Umbilical cord (tissue), 2 donors: Measurements from ENCODE around the gene DNAJB2. TPM values are rescaled to one million over a fixed set of nuclear protein-coding genes. Genes with fewer than 3 reads are reported as not detected.
"Not testable (repeated sequence)": the region's sequence is repeated elsewhere in the genome, so short reads cannot be mapped to it uniquely, and the experiment has no call there.

Experiments used
- DNase-seq: peaks from one replicate; pipeline ENCODE4 v3.0.0-alpha.2; 2015; ENCODE audit warnings: low spot score
- total RNA-seq: library from RNA; depleted of rRNA; stranded (reverse); fragments of >200 nt; gene quantifications from one replicate; pipeline ENCODE4 v1.2.3, GENCODE V29; 2014; ENCODE audit warnings: low replicate concordance; ENCODE audit not compliant: insufficient read depth

The DNAJB2 gene
- total RNA-seq, 1 donor from 2014 or later = 45.0 TPM

DNA sequence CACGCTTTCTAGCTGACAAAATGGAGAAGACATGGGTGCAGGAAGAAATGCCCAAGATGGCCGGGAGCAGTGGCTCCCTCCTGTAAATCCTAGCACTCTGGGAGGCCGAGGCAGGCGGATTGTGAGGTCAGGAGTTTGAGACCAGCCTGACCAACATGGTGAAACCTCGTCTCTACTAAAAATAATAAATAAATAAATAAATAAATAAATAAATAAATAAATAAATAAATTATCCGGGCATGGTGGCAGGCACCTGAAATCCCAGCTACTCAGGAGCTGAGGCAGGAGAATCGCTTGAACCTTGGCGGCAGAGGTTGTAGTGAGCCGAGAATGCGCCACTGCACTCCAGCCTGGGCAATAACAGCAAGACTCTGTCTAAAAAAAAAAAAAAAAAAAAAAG, 20.2 kb upstream of the DNAJB2 start:
- DNase-seq = not testable (repeated sequence)

DNA sequence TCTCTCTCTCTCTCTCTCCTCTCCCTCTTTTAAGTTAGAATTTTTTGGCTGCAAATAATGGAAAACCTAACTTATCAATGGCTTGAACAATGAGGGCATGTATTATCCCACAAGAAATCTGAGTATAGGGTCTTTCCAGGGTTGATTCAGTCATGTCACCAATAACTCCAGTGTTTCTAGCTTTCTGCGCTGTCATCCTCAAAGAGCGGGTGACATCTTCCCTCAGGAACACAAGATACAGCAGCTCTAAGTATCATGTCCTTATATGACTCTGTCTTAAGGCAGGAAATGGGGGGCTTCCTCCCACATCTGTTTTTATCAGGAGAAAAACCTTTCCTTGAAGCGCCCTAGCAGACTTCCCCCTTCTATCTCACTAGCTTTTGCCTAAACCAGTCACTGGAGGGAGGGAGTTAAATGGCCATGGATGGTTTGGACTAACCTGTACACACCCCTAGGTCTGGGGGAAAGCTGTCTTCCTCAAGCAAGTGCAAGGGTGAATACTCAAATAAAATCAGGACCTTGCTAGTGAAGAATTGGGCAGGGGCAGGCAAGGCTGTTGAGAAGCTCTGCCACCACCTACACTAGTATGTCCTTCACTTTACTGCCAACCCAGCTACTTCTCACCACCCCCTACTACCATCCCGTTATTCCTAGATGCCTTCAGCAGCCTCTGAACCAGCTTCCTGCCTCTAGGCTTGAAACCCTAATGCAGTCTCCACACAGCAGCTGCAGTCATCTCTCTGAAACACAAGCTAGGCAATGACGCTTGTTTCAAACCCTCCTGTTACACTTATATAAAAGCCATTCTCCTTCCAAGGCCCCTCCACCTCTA, 17.9 kb upstream of the DNAJB2 start:
- no peak for DNase-seq

DNA sequence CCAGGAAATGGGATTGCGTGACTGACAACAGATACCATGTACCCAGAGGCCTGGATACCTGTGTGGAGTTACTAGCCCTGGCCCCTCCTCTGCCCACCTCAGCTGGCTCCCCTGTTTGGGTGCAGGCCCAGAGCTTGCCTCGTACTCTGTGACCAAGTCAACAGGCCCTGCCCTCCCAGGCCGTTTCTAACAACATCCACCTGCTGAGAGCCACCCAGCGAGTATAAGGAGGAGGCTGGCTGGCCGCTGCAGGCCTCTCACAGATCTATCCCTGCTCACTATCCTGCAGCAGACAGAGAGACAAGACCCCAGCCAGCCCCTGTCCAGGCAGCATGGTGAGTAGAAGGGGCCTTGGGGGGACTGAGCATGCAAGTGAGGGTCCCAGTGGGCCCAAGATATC, 12.9 kb upstream of the DNAJB2 start:
- no peak for DNase-seq

DNA sequence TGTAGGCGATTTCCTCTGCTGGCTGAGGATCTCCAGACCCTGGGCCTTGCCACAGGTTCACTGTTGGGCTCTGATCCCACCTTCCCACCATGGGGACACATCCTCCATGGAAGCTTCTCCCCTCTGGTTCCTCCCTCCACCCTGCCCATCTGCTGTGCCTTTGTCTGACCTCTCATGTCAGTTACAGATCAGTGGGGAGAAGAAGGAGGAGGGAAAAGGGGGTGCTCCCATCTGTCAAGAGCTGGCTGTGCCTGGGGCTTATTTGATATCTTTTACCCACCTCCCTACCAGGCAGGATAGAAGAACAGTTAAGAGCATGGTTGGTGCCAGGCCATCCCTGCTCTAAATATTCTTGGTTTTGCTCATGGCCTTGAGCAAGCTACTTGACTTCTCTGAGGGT, 12.3 kb upstream of the DNAJB2 start:
- DNase-seq = no peak

DNA sequence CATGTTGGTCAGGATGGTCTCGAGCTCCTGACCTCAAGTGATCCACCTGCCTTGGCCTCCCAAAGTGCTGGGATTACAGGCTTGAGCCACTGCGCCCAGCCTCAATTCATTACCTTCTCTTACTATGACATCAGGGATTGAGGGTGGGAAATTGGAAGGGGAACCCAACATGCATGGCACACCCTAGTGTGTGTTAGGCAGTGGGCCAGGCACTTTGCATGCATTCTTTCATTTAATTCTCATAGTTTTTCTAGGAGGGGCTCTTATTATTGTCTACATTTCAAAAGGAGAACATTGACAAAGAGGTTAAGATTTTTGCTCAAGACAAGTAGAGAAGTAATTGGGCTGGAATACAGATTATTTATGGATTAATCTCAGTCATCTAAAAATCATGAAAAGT, 10.9 kb upstream of the DNAJB2 start:
- DNase-seq = no peak

DNA sequence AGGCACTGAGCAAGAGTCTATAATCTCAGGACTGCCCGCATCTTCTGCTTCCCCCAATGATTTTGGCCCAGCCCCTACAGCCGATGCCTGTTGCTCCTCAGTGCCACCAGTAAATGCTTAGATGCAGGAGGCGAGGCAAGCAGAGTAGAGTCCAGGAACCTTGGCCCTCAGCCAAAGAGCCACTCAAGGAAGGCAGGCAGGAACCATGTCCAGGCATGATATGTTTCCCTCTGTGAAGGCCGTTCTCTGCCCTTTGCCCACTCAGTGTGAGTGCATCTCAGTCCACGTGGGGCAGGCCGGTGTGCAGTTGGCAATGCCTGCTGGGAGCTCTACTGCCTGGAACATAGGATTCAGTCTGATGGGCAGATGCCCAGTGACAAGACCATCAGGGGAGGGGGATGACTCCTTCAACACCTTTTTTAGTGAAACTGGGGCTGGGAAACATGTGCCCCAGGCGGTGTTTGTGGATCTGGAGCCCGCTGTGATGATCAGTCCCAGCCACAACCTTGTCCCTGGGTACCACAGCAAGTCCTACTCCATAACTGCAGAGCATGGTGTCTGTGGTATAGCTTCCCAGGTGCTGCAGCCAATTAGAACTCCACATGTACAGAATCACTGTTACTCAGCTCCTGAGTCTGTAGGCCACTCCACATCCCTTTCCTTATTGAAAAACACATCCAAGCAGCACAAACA, 9.7 kb upstream of the DNAJB2 start:
- DNase-seq = no peak

DNA sequence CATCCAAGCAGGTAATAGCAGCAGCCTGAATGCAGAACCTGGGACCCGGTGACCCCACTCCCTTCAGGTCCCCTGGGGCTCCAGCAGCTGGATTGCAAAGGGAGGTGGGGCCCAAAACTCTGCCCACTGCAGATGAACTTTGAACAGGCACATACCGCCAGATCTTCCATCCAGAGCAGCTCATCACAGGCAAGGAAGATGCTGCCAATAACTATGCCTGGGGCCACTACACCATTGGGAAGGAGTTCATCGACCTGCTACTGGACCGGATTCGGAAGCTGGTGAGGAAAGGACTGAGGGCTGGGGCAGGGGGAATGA, 9.2 kb upstream of the DNAJB2 start:
- DNase-seq = no peak

DNA sequence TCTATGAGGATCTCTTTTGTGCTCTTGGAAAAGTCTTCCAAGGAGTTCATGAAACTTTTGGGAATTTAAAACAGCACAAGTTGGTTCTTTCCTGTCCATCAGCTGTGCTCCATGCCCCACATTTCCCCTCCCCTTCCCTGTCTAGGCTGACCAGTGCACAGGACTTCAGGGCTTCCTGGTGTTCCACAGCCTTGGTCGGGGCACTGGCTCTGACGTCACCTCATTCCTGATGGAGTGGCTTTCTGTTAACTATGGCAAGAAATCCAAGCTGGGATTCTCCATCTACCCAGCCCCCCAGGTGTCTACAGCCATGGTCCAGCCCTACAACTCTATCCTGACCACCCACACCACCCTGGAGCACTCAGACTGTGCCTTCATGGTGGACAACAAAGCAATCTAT, 8.1 kb upstream of the DNAJB2 start:
- no peak for DNase-seq

DNA sequence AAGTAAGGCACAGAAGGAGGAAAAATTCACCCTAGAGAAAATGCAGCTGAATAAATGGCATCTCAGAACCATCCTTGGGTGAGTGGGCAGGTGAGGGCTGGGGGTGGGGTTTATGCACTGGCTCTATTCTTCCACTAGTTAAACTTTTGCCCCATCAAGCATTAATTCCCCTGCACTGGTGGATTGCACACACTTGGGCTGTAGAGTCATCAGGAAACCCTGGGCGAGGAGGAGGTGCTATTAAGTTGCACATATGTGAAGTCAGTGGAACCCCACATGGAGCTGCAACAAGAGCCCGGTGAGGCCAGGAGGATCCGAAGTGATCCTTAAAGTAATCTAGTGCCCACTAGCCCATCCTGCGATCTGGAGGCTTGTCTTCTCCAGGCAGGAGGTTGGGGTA, 6.8 kb upstream of the DNAJB2 start:
- no peak for DNase-seq

DNA sequence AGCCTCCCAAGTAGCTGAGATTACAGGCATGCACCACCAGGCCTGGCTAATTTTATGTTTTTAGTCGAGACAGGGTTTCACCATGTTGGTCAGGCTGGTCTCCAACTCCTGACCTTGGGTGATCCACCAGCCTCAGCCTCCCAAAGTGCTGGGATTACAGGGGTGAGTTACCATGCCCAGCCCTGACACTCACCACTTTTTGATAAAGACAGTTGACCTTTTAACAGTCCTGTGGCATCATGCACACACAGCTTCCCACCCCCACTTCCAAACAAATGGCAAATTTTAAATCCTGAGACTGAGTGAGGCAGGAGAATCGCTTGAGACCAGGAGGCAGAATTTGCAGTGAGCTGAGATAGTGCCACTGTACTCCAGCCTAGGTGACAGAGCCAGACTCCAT, 6.2 kb upstream of the DNAJB2 start:
- DNase-seq = no peak

DNA sequence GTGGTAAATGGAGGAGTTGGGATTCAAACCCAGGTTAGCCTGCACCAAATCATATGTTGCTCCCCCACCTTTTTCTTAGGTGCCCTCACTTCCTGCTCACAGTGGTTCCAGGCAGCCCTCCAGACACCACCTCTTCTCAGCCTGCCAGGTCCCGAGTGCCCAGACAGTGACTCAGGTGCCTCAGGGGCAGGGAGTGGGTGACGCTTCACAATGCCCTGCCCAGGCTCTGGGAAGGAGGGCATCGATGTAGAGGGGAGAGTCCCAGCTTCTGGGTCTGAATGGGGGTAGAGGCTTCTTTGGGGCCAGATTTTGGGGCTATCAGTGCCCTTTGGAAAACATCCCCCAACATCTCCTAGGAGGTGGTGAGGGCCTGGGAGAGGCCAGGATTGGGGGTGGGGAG, 5.2 kb upstream of the DNAJB2 start:
- no peak for DNase-seq

DNA sequence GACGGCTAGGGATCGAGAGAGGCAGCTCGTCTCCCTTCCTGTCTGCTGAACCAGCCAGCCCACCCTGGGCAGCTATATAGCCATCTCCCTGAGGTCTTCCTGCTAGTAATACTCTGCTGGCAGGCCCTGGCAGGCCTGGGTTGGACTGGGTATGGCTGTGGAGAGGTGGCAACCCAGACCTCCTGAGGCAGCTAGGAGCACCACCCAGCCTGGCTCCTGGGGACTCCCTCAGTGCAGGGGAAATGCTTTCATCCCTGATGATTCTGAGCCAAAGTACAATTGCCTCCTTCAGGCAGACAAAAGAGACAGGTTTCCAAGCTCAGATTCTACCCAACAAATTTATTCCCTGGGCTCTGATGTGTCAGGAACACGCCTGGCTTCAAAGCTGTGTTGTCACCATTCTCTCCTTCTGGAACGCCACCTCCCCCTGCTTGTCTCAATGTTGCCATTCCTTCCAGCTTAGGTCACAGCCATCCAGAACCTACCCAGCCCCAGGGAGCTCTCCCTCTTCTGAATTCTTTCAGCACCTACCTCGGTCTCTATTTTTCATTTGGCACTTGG, 4.7 kb upstream of the DNAJB2 start:
- peak; percentile 77 for DNase-seq

DNA sequence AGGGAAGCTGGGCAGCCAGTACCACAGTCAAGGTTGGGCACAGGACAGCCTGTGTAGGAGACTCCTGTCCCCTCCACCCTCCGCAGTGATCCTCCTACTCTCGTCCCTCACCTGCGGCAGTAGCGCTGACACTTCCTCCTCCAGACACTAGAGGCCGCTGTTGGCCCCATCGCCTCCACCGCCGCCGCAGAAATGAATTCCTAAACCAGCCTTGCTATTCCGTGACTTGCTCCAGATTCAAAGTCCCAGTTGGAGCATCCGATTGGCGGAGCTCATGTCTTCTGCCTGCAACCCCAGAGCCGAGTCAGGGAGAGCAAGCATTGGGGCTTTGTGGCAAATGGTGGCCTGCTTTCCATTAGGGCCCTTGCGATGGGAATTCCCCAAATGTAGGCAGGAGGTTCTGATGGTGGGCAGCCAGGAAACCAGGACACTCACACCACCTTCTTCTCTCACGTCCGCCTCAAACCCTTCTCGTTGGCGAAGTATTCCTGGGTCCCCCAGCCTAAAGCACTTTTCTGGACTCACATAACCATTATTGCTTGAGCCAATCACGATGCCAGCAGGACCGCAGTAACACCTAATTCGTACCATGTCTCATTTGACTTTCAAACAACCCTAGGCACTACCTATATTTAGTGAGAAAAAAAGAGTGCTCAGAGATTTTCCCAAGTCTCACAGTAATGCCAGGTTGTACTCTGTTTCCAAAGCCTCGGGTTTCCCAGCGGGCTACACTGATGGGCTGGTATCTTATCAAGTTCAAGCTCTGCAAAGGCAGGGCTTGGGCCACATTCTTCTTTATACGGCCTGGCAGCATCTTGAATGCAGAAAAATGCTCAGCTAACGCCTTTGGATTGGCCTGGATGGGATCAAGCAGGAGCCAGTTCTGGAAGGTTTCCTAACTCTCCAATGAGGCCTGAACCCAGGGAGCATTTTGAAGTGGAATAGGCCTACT, 1.2 kb upstream of the DNAJB2 start:
- peak; percentile 84 for DNase-seq

DNA sequence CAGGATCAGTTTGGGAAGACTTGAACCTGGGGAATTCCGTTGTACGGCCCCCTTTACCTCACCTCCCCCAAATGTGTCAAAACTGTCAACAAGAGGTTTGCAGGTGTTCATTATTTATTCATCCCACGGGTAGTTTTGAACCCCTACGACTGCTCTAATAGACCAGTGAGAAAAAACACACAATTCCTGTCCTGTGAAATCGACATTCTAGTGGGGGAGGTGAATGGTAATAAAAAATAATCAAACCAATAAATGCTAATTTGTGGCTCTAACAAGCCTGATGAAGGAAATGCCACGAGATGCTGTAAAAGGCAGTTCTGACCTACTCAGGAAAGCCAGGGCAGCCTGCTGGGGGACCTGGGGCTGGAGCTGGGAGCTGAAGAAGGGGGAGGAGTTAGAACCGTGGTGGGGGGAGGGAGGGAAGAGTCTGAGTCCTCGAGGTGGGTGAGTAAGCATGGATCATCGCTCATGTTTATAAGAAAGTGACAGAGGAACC, 463 bp upstream of the DNAJB2 start:
- DNase-seq = no peak

DNA sequence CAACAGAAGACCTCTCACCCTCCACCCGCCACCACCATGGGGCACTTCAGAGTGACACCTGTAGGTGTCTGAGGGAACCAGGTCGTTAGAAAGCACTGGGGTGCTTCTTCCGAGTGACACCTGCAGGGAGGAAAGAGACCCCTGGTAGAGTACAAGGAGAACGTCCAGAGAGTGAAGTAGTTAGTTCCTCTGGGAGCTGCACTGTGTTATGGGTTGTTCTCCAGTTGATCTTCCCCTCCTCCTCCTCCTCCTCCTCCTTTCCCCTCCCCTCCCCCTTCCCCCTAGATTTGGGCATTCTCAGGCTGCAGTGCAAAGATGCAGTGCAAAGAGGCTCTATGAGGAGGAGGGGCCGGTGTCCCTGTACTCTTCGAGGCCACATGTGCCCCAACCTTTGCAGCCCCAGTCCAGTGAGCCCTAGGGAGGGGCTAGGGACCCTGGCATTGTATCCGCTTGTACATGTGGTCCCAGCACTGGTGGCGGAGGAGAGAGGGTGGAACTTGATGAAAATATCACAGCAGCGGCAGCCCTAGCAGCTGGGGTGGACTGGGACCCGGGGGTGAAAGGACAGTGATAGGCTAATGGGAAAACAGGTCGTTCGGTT, 850 bp downstream of the DNAJB2 start:
- no peak for DNase-seq

DNA sequence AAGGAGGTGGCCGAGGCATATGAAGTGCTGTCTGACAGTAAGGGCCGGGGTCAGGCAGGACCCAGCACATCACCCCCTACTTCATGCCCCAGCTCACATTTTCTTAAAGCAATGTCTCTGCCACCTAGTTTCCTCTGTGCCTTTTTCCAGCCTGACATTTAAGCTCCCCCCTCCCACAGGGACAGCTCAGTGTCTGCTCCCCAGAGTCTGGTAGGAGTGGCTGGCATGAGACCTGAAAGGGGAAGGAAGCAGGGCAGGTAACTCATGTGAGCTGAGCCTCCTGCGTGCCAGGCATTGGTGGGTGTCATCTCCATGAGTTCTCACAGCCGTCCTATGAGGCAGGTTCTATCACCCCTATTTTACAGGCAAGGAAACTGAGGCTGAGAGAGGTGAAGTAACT, 1.5 kb downstream of the DNAJB2 start:
- DNase-seq = no peak

DNA sequence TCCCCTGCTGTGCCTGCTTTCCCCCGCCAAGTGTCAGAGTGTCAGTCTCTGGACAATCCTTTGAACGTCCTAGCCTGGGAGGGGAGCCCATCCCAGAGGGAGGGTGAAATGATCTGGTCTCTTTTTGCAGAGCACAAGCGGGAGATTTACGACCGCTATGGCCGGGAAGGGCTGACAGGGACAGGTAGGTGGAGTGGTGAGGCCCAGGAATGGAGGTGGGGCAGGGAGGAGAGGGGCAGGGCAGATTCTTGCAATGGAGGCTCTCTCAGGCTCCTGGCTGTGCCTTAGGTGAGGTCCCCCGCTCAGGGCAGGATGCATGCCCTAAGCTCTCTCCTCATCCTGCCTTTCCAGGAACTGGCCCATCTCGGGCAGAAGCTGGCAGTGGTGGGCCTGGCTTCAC, 2.4 kb downstream of the DNAJB2 start:
- no peak for DNase-seq

DNA sequence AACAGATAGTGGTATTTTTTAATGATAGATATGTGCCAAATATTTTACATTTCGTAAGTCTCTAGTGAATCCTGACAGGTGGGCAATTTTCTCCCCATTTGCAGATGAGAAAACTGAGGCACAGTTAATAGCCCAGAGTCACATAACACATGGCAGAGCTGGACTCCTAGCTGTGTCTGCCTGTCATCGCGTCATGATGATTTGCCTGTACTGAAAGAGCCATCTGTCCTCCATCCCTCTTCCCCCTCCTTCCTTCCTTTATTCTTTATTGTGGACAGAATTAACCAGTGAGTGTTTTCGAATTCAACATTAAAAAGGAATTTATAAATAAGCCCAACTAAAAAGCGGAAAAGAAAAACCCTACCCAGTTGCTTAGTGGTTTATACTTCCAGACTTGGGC, 3.2 kb downstream of the DNAJB2 start:
- no peak for DNase-seq

DNA sequence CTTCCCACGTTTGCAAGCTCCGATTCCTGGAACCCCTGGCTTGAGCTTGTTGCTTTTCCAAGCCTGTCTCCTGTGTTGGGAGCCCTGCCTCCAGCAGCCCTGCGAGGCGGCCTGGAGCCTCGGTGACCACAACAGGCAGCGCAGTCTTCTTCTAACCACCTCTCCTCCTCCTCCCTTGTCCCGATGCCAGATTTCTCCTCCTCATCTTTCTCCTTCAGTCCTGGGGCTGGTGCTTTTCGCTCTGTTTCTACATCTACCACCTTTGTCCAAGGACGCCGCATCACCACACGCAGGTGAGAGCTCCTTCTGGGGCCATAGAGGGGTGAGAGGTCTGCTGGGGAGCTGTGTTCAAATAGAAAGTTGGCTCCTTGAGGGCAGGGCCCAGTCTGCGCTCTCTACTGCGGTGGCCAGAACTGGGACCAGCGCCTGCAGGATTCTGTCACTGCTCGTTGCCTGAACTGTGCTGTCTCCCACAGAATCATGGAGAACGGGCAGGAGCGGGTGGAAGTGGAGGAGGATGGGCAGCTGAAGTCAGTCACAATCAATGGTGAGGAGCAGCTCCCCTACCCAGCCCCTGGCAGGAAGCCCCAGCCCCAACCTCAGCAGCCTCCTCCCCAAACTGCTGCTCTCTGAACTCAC, 3.9 kb downstream of the DNAJB2 start:
- DNase-seq = no peak

DNA sequence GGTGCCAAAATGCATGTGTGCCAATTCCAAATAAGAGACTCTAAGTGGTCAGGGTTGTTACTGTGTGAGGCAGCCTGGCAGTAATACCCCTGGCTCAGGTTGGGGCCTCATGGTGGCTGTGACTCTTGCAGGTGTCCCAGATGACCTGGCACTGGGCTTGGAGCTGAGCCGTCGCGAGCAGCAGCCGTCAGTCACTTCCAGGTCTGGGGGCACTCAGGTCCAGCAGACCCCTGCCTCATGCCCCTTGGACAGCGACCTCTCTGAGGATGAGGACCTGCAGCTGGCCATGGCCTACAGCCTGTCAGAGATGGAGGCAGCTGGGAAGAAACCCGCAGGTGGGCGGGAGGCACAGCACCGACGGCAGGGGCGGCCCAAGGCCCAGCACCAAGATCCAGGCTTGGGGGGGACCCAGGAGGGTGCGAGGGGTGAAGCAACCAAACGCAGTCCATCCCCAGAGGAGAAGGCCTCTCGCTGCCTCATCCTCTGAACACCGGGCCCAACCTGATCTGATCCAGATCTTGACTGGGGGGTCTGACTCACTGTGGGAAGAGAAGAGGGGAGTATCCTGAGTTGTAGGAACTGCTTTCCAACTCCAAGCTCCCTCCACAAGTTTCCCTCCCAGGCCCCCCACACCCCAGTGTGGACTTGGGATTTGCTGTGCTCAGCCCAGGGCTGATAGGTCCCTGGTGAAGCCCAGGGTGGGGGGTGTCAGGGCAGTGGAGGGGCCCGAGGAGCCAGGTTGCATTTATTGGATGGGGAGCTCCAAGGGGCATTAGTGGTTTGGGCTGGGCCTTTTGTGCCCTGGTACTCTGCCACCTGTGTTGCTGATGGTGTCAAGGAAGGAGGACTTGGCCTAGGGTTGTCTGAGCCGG, 5.6 kb downstream of the DNAJB2 start:
- no peak for DNase-seq
